Activated CD4-positive, alpha-beta memory T cell treated with anti-CD3 and anti-CD28 coated beads for 36 hours (primary cell): ENCODE measurements around the gene ELMO1. TPM values are rescaled to one million over a fixed set of nuclear protein-coding genes. Genes with fewer than 3 reads are reported as not detected.

Experiments
- CTCF ChIA-PET: fragments of 350-600 bp; sonication (Branson Sonifier 250); formaldehyde crosslinking; loops from one replicate; lab custom pipeline; 2021; ENCODE audit warnings: antibody characterized with exemption, inconsistent platforms; lab: Charles Lee
- POLR2A ChIA-PET: fragments of 350-600 bp; sonication (Branson Sonifier 250); formaldehyde crosslinking; loops from one replicate; lab custom pipeline; 2021; ENCODE audit warnings: antibody characterized with exemption; lab: Charles Lee
- DNase-seq: peaks from one replicate; pipeline ENCODE4 v3.0.0-alpha.2; 2020
- H3K27ac Mint-ChIP-seq: one replicate; pipeline ENCODE4 v1.8.0; 2021; ENCODE audit warnings: mixed read lengths
- H3K27me3 Mint-ChIP-seq: one replicate; pipeline ENCODE4 v1.8.0; 2021; ENCODE audit warnings: mixed read lengths
- H3K36me3 Mint-ChIP-seq: one replicate; pipeline ENCODE4 v1.8.0; 2021; ENCODE audit warnings: mixed read lengths
- H3K4me1 Mint-ChIP-seq: one replicate; pipeline ENCODE4 v1.8.0; 2021; ENCODE audit warnings: low read depth, mixed read lengths
- H3K4me3 Mint-ChIP-seq: one replicate; pipeline ENCODE4 v1.8.0; 2021; ENCODE audit warnings: mild to moderate bottlenecking, mixed read lengths
- H3K9me3 Mint-ChIP-seq: one replicate; pipeline ENCODE4 v1.8.0; 2021; ENCODE audit warnings: mixed read lengths
- intact Hi-C: fragments of 100-400 bp; cut with micrococcal nuclease; formaldehyde crosslinking; loops from one replicate; pipeline ENCODE4 v1.15.1; 2023
- total RNA-seq, 2 experiments: library from RNA; stranded (reverse); gene quantifications; one replicate each; pipeline ENCODE4 v1.2.3, GENCODE V29; 2021

ELMO1 gene
- total RNA-seq, 2 experiments from 2014 or later: 88.7 to 93.3 TPM

GRCh38 chr7:37353949-37354655, 94.6 kb downstream of the ELMO1 start:
- ChIA-PET CTCF (interaction anchor here (0.7 to 6.5 kb wide), 23 partner anchors 8 to 156 kb away, joined by 3 to 69 read pairs (median 5); partner anchors contain the start of gene ELMO1), POLR2A (interaction anchor here (0.7 to 6.4 kb wide), 10 partner anchors 9 to 119 kb away, joined by 3 to 55 read pairs (median 10); partner anchors contain the start of gene ELMO1)
- DNase-seq: no peak
- peak overlapping the region; percentile 99 for H3K27ac Mint-ChIP-seq
- peak overlapping the region; percentile 92 for H3K4me3 Mint-ChIP-seq
- no peaks in the 10 kb centered on the region for H3K36me3 Mint-ChIP-seq
- peaks cover 86% of the 10 kb centered on the region for H3K4me1 Mint-ChIP-seq
- no peaks in the 10 kb centered on the region for H3K27me3 Mint-ChIP-seq
- intact Hi-C loops: loop anchor here (1.0 to 10.0 kb wide), 14 partner anchors 13 to 1659 kb away; partner anchors contain the start of gene HERPUD2
- no peaks in the 10 kb centered on the region for H3K9me3 Mint-ChIP-seq

GRCh38 chr7:37352974-37353948, 95.4 kb downstream of the ELMO1 start:
- Mint-ChIP-seq H3K4me1 (peaks cover 86% of the 10 kb centered on the region), H3K27ac (peak overlapping the region; percentile 99), H3K36me3 (no peaks in the 10 kb centered on the region), H3K9me3 (no peaks in the 10 kb centered on the region), H3K27me3 (no peaks in the 10 kb centered on the region), H3K4me3 (peak overlapping the region; percentile 92)
- intact Hi-C loops: loop anchor here (1.0 to 10.0 kb wide), 11 partner anchors 12 to 1658 kb away; partner anchors contain the start of gene HERPUD2
- peak; percentile 83 for DNase-seq
- POLR2A ChIA-PET: interaction anchor here (0.7 to 6.4 kb wide), 9 partner anchors 10 to 118 kb away, joined by 3 to 55 read pairs (median 9); partner anchors contain the start of gene ELMO1
- CTCF ChIA-PET: interaction anchor here (0.7 to 6.5 kb wide), 26 partner anchors 9 to 171 kb away, joined by 3 to 69 read pairs (median 5); partner anchors contain the start of gene ELMO1

- no peaks in the 10 kb centered on the region for H3K36me3 Mint-ChIP-seq
- H3K27me3 Mint-ChIP-seq: no peaks in the 10 kb centered on the region
- CTCF ChIA-PET: interaction anchor here (0.7 to 6.5 kb wide), 18 partner anchors 10 to 170 kb away, joined by 3 to 69 read pairs (median 8); partner anchors contain the start of gene ELMO1
- H3K27ac Mint-ChIP-seq: peak overlapping the region; percentile 99
- H3K4me3 Mint-ChIP-seq: peak overlapping the region; percentile 92
- H3K9me3 Mint-ChIP-seq: no peaks in the 10 kb centered on the region
- DNase-seq: no peak
- intact Hi-C loops: loop anchor here (2.0 to 10.0 kb wide), 4 partner anchors 142 to 1658 kb away; partner anchors contain the start of gene HERPUD2
- H3K4me1 Mint-ChIP-seq: peaks cover 84% of the 10 kb centered on the region
- POLR2A ChIA-PET: interaction anchor here (0.9 to 6.4 kb wide), 4 partner anchors 9 to 95 kb away, joined by 3 to 55 read pairs (median 22); partner anchors contain the start of gene ELMO1
These were observed 96.3 kb downstream of the ELMO1 start for GRCh38 chr7:37352251-37352880.

GRCh38 chr7:37351716-37352115, 96.9 kb downstream of the ELMO1 start:
- no peaks in the 10 kb centered on the region for H3K9me3 Mint-ChIP-seq
- H3K27ac Mint-ChIP-seq: peak overlapping the region; percentile 39
- ChIA-PET POLR2A (interaction anchor here (1.3 to 6.4 kb wide), 2 partner anchors 9 to 96 kb away, joined by 7 to 55 read pairs; partner anchors contain the start of gene ELMO1), CTCF (interaction anchor here (0.7 to 6.5 kb wide), 10 partner anchors 9 to 151 kb away, joined by 3 to 69 read pairs (median 16); partner anchors contain the start of gene ELMO1)
- no peaks in the 10 kb centered on the region for H3K36me3 Mint-ChIP-seq
- no peaks in the 10 kb centered on the region for H3K27me3 Mint-ChIP-seq
- peak overlapping the region; percentile 92 for H3K4me3 Mint-ChIP-seq
- DNase-seq: no peak
- intact Hi-C loops: loop anchor here (2.0 to 10.0 kb wide), 4 partner anchors 143 to 1657 kb away; partner anchors contain the start of gene HERPUD2
- peaks cover 80% of the 10 kb centered on the region for H3K4me1 Mint-ChIP-seq

- no peak for DNase-seq
- H3K27ac Mint-ChIP-seq: peak overlapping the region; percentile 57
- peak overlapping the region; percentile 59 for H3K4me3 Mint-ChIP-seq
- H3K9me3 Mint-ChIP-seq: no peaks in the 10 kb centered on the region
- H3K27me3 Mint-ChIP-seq: no peaks in the 10 kb centered on the region
- peaks cover 77% of the 10 kb centered on the region for H3K4me1 Mint-ChIP-seq
- intact Hi-C loops: loop anchor here (5.0 to 10.0 kb wide), 4 partner anchors 285 to 1655 kb away; partner anchors contain the start of genes HERPUD2 and SEPTIN7
- ChIA-PET POLR2A (no interaction called here), CTCF (interaction anchor here (0.6 to 6.5 kb wide), 4 partner anchors 8 to 149 kb away, joined by 3 to 69 read pairs (median 6); partner anchors contain the start of gene ELMO1)
- no peaks in the 10 kb centered on the region for H3K36me3 Mint-ChIP-seq
These were observed 98.6 kb downstream of the ELMO1 start for GRCh38 chr7:37349979-37350590.

GRCh38 chr7:37348982-37349381, 99.7 kb downstream of the ELMO1 start:
- H3K27me3 Mint-ChIP-seq: no peaks in the 10 kb centered on the region
- intact Hi-C loops: loop anchor here (10.0 kb wide), 1 partner anchor 1544 kb away; the partner anchor contains the start of gene SEPTIN7
- no peak overlapping the region for H3K27ac Mint-ChIP-seq
- POLR2A ChIA-PET: no interaction called here
- CTCF ChIA-PET: interaction anchor here (0.6 to 0.7 kb wide), 2 partner anchors 54 to 63 kb away, joined by 3 read pairs; no protein-coding TSS in a partner anchor
- peaks cover 75% of the 10 kb centered on the region for H3K4me1 Mint-ChIP-seq
- no peaks in the 10 kb centered on the region for H3K9me3 Mint-ChIP-seq
- DNase-seq: no peak
- H3K4me3 Mint-ChIP-seq: no peak overlapping the region
- H3K36me3 Mint-ChIP-seq: no peaks in the 10 kb centered on the region

GRCh38 chr7:37346761-37347160, 101.9 kb downstream of the ELMO1 start:
- H3K27me3 Mint-ChIP-seq: no peaks in the 10 kb centered on the region

GRCh38 chr7:37344886-37345579, 103.6 kb downstream of the ELMO1 start:
- H3K27me3 Mint-ChIP-seq: no peaks in the 10 kb centered on the region
- no peak for DNase-seq
- intact Hi-C loops: loop anchor here (10.0 kb wide), 1 partner anchor 1540 kb away; the partner anchor contains the start of gene SEPTIN7
- H3K9me3 Mint-ChIP-seq: no peaks in the 10 kb centered on the region
- peak overlapping the region; percentile 56 for H3K27ac Mint-ChIP-seq
- peaks cover 74% of the 10 kb centered on the region for H3K4me1 Mint-ChIP-seq
- CTCF ChIA-PET: interaction anchor here (0.7 to 4.6 kb wide), 3 partner anchors 10 to 262 kb away, joined by 4 to 42 read pairs (median 8); no protein-coding TSS in a partner anchor
- POLR2A ChIA-PET: interaction anchor here (0.8 to 4.4 kb wide), 2 partner anchors 9 kb away, joined by 4 to 36 read pairs; no protein-coding TSS in a partner anchor
- H3K36me3 Mint-ChIP-seq: peaks cover 21% of the 10 kb centered on the region
- no peak overlapping the region for H3K4me3 Mint-ChIP-seq

More at GRCh38 chr7:37346761-37347160, 101.9 kb downstream of the ELMO1 start:
- Mint-ChIP-seq H3K4me3 (no peak overlapping the region), H3K4me1 (peaks cover 74% of the 10 kb centered on the region), H3K27ac (no peak overlapping the region), H3K9me3 (no peaks in the 10 kb centered on the region), H3K36me3 (peaks cover 9% of the 10 kb centered on the region)
- POLR2A ChIA-PET: no interaction called here
- no peak for DNase-seq
- CTCF ChIA-PET: interaction anchor here (0.9 to 1.9 kb wide), 4 partner anchors 8 to 112 kb away, joined by 3 to 4 read pairs (median 4); partner anchors contain the start of gene ELMO1
- intact Hi-C loops: loop anchor here (10.0 kb wide), 1 partner anchor 1542 kb away; the partner anchor contains the start of gene SEPTIN7

- peak; percentile 85 for DNase-seq
- ChIA-PET CTCF (interaction anchor here (0.6 to 4.6 kb wide), 11 partner anchors 9 to 108 kb away, joined by 3 to 42 read pairs (median 4); partner anchors contain the start of gene ELMO1), POLR2A (interaction anchor here (0.9 to 4.4 kb wide), 8 partner anchors 9 to 105 kb away, joined by 3 to 36 read pairs (median 6); partner anchors contain the start of gene ELMO1)
- Mint-ChIP-seq H3K27ac (peak overlapping the region; percentile 94), H3K4me3 (peak overlapping the region; percentile 96), H3K9me3 (no peaks in the 10 kb centered on the region), H3K36me3 (peaks cover 37% of the 10 kb centered on the region), H3K4me1 (peaks cover 79% of the 10 kb centered on the region), H3K27me3 (no peaks in the 10 kb centered on the region)
- intact Hi-C loops: loop anchor here (1.0 to 10.0 kb wide), 7 partner anchors 16 to 1538 kb away; partner anchors contain the start of gene SEPTIN7
These were observed 105.8 kb downstream of the ELMO1 start for GRCh38 chr7:37342688-37343471.
